HG03103 (cell line): ENCODE measurements around the gene STMND1.
"Not testable (repeated sequence)": the region's sequence is repeated elsewhere in the genome, so short reads cannot be mapped to it uniquely, and the experiment has no call there.

Experiments used
- ATAC-seq: cut with Tn5 transposase; IDR thresholded peaks from one replicate; pipeline ENCODE4 v1.9.1; 2021; ENCODE audit warnings: low read depth; ENCODE audit not compliant: unreplicated experiment

STMND1 gene

GRCh38 chr6:17101422-17102257 lies at the start of gene STMND1:
Gene STMND1, plus strand, starts transcription at chr6:17102050. Its CDS starts 208 bp downstream, at chr6:17102258.
- no peak for ATAC-seq

- ATAC-seq, result no peak
Observed at GRCh38 chr6:17054647-17055046, 47.2 kb upstream of the STMND1 start.

DNA sequence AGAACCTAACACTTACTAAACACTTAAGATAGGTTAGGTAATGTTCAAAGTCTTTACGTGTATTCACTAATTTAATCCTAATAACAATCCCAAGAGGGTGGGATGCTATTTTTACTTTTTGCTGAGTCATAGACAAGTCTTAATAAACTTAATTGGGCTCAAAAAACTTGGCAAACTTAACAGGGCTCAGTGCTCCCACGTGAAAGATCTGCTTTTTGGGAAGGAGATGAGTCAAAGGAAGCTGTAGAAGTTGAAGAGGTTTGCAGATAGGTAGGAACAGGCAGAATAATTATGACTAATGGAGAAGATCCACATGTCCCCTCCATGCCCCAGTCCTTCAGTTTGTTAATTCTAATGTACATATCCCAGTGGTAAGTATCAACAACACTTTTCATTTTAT lies 44.5 kb upstream of the STMND1 start:
- ATAC-seq, result no peak

DNA sequence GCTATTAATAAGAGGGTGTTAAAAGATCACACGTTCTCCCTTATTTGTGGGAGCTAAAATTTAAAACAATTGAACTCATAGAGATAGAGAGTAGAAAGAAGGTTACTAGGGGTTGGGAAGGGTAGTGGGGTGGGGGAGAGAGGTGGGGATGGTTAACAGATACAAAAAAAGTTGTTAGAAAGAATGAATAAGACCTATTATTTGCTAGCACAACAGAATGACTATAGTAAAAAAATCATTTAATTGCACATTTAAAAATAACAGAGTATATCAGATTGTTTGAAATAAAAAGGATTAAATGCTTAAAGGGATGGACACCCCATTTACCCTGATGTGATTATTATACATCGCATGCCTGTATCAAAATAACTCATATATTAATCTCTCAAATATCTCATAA lies 43.3 kb upstream of the STMND1 start:
- ATAC-seq, result no peak

DNA sequence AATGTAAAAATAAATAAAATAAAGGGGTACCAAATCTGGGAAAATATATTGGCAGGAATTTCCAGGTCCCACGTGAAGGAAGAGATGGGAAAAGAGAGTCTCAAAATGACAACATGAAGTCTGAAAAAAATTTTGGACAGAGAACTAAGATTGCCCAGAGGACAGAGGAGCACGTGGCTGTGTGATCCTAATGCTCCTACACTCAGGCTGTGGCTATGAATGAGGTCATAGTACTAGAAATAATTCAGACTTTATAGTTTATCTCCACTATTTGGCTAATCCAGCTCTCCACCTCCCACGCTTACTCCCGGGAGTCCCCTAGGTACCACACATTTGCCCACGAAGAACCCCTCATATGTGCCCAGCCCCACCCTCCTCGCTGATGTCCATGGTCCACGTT lies 42.8 kb upstream of the STMND1 start:
- no peak for ATAC-seq

DNA sequence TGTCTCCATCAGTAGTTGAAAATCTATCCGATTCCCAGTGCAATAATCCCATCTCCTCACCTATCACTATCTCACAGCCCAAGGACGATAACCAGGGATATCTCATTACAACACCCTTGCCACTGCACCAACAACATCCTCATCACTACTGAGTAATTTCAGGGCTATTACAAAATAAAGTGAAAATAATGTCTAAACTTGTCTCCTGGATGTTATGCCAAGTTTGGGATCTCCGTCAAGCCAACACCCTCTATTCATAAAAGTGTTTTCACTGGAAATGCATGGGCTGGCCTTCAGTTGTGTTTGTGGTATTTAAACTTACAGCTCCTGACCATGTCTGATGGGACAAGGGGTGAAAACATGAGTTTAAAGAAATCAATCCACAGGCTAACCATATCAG lies 42.0 kb upstream of the STMND1 start:
- ATAC-seq, result no peak

DNA sequence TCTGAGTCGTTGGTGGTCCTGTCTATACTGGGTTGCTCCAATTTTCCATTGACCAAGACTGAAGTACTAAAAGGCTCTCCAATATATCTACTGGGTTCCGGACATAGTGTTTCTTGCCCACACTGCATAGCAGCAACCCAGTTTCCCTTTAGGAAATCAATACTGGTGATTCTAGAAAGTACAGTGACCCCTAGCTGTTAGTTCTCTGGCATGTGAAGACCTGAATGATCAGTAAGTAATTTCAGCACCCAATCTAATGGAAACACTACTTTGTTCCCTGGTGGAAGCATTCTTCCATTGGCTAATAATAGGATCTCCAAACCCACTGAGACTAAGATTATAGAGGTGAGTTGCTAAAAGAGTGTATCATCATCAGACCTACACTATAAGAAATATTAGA lies 40.8 kb upstream of the STMND1 start:
- ATAC-seq, result no peak

DNA sequence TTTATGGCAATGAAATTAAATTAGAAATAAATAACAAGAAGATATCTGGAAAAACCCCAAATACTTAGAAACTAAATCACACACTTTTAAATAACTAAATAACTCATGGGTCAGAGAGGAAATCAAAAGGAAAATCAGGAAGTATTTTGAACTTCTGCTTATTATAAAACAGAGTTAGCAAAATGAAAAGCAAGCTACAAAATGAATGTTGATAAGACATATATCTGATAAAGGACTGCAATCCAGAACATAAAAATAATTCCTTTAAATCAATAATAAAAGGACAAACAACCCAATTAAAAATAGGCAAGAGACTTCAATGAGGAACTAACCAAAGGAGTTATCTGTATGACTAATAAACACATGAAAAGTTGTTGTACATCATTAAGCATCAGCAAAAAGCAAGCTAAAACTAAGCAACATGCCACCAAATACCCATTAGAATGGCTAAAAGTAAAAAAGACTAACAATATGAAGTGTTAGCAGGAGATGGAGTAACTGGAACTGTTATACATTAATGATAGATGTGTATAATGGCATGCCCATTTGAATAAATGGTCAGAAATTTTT lies 38.9 kb upstream of the STMND1 start:
- ATAC-seq, result no peak

GRCh38 chr6:17064975-17065374 lies 36.9 kb upstream of the STMND1 start:
- no peak for ATAC-seq

DNA sequence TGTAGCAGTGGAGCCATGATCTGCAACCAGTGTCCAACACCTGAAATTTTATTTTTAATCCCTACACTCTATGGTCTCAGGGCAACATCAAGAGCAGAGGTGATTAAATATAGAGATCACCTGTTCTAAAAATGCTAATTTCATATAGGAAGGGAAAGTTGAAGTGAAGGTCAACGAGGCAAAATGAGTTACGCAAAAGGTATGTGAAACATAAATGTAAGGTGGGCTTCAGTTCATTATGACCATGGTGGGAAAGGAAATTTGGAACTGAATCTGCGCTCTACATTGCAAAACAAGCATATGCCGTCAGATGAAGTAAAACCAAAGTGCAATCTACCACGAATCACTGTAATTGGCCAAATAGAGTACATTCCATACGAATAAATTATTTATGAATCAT lies 35.2 kb upstream of the STMND1 start:
- ATAC-seq, result no peak

DNA sequence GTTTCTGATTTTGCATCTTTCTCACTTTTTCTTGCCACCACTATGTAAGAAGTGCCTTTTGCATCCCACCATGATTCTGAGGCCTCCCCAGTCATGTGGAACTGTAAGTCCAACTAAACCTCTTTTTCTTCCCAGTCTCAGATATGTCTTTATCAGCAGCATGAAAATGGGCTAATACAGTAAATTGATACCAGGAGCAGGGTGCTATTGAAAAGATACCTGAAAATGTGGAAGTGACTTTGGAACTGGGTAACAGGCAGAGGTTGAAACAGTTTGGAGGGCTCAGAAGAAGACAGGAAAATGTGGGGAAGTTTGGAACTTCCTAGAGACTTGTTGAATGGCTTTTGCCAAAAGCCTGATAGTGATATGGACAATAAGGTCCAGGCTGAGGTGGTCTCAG lies 32.9 kb upstream of the STMND1 start:
- not testable (repeated sequence) for ATAC-seq

GRCh38 chr6:17070400-17070799 lies 31.4 kb upstream of the STMND1 start:
- not testable (repeated sequence) for ATAC-seq

DNA sequence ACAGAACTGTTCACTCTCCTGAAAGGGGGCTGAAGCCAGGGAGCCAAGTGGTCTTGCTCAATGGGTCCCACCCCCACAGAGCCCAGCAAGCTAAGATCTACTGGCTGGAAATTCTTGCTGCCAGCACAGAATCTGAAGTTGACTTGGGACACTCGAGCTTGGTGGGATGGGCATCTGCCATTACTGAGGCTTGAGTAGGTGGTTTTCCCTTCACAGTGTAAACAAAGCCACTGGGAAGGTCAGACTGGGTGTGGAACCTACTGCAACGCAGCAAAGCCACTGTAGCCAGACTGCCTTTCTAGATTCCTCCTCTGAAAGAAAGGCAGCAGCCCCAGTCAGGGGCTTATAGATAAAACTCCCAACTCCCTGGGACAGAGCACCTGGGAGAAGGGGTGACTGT lies 28.3 kb upstream of the STMND1 start:
- not testable (repeated sequence) for ATAC-seq

DNA sequence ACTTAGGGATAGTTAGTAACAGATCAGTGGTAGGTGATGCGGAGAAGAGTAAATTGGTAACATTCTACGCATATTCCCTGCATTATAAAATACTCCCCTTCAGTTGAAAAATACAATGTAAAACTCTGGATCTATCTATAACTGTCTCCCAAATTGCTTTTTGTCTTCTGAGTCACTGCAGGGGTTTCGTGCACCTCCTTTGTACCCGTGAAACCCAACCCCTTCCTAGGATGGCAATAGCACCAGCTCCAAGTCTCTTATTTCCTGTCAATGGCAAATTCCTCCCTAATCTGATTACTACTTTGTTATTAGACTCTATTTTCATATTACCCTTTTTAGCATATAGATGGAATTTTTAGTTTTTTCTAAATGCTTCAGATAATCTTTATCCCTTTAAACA lies 20.6 kb upstream of the STMND1 start:
- no peak for ATAC-seq

GRCh38 chr6:17081860-17082508 lies 19.9 kb upstream of the STMND1 start:
- ATAC-seq, result no peak

- no peak for ATAC-seq
Observed at GRCh38 chr6:17083397-17083796, 18.5 kb upstream of the STMND1 start.

- no peak for ATAC-seq
Observed at GRCh38 chr6:17086469-17086868, 15.4 kb upstream of the STMND1 start.

DNA sequence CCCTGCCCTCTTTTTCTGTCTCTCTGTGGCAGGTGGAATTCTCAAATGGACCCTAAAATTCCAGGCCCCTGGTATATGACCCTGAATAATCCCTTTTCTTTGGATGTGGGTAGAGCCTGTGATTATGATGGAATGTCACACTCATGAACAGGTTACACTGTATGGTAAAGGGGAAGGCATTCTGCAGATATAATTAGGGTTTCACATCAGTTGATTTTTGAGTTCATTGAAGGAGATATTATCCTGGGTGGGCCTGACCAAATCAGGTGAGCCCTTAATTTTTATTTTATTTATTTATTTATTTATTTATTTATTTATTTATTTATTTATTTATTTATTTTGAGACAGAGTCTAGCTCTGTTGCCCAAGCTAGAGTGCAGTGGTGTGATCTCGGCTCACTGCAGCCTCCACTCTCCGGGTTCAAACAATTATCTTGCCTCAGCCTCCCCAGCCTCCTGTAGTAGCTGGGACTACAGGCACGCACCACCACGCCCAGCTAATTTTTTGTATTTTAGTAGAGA lies 13.7 kb upstream of the STMND1 start:
- ATAC-seq, result no peak

DNA sequence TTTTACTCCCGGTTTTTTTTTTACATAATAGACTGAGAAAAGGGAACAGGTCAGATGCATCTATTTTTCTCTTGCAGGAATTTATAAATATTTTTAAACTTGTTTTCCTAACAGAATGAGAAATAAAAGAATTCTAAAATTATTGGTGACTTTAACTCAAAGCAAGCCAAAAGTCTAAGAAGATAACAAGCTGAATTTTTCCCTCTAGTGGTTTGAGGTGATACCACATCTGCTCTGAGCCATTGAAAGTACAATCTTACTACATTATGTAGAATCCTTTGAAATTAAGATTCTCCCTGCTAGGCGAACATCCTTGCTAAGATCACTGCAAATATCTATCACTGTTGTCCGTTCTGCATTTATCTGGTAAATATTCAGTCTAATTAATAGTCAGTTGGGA lies 10.7 kb upstream of the STMND1 start:
- no peak for ATAC-seq

GRCh38 chr6:17093686-17094085 lies 8.2 kb upstream of the STMND1 start:
- no peak for ATAC-seq

DNA sequence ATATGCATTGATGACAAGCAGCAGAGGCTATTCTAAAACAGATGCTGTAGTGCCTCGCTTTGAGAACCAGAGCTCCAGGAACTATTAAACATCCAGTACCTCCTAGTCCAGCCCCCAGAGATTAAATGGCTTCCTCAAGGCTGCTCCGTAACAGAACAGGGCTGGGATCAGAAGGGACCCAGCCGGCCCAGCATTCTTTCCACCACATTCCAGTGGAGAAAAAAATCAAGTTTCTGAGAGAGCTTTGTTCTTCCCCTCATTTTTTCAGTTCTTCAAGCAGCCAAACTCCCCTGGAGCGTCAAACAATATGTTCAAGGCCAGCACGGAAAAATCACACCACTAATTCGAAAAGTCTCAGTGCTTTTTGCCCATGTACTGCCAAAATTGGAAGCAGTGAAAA lies 5.8 kb upstream of the STMND1 start:
- ATAC-seq, result no peak

DNA sequence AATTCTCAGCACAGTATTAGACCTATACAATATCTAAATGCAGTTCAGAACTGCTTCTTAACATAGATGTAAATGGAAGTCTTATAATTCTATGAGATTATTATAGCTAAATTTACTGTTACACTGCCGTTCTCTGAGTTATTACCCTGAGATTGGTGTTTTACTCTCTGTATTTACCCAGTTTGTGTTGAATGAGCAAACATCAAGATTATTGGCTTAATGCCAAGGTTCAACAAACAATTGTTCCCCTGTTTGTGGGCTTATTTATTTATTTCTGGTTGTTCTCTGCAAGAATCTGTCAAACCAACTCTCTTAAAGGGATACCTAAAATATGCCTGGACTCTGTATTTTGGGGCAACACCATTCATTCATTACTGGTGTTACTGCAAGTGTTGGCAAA lies 5.2 kb upstream of the STMND1 start:
- ATAC-seq, result no peak
